ENCODE data around the gene NEAT1.
A peak's percentile ranks its signal among the peaks of the same experiment; 100 is the strongest.

Gene NEAT1

DNA sequence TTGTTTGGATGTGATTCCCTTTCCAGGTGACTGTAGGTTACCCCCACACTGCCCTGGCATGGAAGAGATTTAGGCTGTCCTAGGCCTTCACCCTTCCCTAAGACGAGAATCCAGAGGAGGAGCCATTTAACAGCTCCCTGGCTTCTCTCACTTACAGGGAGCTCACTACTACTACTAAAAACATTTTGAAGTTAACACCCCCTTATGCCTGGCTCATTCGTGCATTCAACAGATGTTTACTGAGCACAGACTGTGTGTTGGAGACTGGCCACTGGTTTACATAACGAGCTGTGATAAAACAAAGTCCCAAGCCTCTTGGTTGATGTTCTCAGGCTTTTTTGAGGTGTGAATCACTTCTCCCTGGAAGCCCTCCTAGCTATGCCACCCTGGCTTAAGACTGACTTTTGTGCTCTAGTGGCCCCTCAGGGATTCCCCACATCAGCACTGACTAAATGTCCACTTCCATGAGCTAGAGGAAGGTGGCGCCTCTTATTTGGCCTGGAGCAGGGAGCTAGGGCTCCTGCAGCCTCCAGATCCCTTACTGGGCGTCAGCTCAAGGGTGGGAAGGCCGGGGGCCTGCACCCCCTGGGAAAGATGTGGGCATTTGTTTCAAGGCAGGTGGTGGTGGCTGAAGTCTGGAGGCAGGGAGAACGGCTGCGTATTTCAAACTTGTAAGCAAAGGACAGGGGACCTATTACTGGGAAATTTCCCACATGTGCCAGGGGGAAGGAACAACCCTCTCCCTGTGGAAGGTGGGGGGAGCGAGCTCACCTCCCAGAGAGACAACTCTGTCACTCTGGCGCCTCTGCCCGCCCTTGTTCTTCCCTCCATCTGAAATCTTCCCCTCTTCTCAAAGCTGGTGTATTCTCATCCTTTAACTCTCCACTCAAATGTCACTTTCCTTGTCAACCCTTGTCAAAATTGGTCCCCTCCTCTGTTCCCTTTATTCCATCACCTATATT is 56.9 kb downstream of the NEAT1 start:
- peak; percentile 82 for DNase-seq (ENCODE audit: low spot score)

DNA sequence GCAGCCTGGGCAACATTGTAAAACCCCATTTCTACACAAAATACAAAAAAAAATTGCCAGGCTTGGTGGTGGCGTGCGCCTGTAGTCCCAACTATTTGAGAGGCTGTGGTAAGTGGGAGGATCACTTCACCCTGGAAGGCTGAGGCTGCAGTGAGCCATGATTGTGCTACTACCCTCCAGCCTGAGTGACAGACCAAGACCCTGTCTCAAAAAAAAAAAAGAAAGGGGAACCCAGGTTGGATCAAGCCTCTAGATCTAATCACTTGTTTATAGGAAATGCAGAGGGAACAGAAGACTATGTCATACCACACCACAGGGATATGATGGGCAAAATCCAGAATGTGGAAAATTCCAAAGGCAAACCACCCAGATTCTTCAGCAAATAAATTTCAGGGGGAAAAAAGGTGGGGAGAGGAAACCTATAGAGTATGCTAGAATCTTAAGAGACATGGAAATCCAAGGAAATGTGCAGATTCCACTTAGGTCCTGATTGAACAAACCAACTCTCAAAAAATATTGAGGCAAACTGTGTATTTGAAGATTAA is 59.8 kb downstream of the NEAT1 start:
- no peak for DNase-seq (ENCODE audit: low spot score)

GRCh38 chr11:65485920-65486219 is 63.3 kb downstream of the NEAT1 start:
- no peak for DNase-seq (ENCODE audit: low spot score)

- no peak for DNase-seq (ENCODE audit: low spot score)
Observed at GRCh38 chr11:65486570-65487466, 64.2 kb downstream of the NEAT1 start.

DNA sequence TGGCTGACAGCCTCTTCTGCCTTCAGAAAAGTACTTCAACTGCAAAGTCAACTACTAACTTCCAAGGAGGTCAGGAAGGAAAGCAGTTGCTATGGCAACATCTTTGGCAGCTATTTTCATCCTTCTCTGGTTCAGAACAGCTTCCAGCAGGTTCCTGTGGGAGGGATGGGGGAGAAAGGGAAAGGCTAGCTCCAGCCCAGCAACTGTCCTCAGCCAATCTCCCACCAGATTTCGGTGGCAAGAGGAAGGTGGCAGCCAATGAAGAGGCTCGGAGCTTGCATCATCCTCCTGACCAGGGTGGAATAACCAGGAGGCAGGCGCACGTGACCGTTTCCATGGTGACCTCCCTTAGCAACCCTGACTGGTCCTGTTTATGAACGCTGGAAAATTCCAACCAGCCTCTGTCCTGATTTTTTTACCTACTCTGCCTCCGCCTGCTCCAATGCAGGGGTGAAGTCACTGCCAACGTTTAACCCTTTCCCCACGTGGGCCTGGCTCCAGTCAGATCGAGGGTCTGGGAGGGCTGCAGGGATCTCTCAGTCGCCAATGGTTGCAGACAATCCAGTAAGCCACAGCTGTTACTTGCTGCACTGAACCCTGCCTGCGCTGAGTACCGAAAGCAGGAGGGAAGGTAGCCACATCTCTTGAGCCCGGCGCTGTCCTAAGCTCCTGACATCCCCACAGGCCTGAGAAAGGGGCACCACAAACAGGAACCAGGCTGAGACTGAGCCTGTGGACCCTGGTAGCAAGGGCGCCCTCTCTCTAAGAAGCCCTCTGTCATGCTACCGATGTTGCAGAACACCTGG is 65.1 kb downstream of the NEAT1 start:
- DNase-seq (ENCODE audit: low spot score): peak; percentile 100

DNA sequence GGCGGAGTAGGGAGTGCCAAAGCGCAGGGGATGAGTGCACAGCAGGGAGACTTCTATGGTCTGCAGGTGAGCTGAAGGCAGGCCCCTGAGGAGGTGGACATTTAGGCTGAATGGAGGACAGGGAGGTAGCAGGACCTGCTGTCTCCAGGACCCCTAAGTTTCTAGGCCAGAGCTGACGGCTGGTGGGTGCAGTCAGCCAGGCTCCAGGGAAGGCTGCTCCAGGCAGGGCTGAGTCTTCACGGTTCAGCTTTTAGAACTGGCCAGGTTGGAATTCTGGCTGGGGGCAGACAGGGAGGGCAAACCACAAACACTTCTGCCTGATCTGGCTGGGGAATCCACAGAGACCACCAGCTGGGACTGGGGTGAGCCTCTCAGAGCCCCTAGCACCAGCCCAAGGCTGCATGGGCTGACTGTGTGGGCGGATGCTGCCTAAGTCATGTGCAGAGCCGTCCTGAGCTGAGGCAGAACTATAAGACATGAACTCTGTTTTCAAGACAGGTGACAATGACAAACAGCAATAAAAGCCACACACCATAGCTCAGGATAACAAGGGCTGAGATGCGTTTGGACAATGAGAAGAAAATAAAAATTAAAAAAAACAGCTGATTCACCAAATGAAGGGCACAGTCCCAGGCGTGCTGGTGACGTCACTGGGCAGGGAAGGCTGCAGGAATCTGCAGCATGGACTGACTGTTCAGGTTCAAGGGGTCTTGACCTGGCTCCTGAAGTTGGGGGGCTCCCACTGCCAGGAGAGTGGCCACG is 65.9 kb downstream of the NEAT1 start:
- peak; percentile 38 for DNase-seq (ENCODE audit: low spot score)

DNA sequence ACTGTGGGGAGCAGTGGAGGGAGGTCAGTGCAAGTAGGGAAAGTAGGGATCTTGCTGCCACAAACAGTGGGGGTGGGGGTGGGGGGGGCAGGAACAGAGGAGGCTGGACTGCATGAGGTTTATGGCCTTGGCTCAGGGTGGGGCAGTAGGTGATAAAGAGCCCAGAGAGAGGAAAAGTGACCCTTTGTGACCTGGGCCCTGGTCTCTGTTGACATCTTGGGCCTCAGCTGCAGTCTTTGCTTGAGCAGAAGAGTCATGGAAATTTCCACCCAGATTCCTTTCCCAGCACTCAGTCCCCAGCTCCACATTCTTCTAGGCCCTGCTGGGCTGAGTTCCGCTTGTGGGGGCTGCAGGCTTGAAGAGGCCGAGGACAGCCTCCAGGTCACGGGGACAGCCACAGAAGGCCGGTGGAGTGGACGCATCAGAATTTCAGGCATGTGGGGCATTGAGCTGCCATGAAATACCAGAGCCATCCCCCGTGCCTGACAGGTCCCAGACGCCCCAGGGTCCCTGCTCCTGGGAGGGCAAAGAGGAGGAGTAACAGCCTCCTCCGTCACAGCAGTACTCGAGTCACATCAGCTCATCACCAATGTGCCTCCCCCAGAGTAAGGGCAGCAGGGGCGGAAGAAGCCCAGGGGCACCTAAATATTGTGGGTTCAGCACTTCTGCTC is 66.6 kb downstream of the NEAT1 start:
- DNase-seq (ENCODE audit: low spot score): peak; percentile 75

DNA sequence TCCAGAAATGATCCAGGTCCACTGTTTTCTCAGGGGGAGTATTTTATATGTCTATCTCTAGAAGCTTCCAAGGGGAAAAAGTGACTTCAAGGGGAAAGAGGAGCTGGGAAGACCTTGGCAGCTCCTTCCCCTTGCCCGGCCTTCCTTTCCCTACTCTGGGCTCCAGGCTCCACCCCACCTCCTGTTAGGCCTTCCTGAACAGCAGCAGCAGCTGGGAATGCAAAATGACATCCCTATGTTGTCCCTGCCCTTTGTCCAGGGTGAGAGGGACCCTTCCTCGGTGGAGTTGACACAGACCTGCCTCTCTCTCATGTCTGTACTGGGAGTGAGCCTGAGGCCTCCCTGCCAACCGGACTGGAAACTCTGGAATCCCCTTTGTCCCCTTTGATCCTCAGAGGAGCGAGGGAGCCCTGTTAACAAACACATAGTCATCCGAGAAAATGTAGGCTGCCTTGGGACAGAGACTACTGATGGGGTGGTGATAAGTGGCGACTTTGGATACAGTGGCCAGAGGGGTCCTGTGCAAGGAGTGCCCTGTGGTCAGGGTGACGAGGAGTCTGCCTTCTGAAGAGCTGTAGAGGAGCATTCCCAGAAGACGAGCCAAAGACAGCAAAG is 67.2 kb downstream of the NEAT1 start:
- DNase-seq (ENCODE audit: low spot score): no peak

DNA sequence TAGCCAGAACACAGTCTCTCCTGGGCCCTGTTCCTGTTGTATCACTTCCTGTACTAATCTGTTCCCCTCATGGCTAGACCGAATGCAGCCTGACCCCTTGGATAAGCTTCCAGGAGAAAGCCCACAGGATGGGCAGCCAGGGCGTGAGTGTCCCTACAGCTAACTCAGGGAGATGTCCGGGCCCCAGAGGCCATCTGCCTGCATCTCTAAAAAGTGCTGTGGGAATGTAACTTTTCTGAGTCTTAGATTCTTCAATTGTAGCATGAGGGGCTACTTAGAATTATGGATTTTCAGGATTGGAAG is 68.5 kb downstream of the NEAT1 start:
- DNase-seq (ENCODE audit: low spot score): no peak

GRCh38 chr11:65491614-65492386 is 69.2 kb downstream of the NEAT1 start:
- DNase-seq (ENCODE audit: low spot score): no peak

GRCh38 chr11:65492387-65492636 is 69.7 kb downstream of the NEAT1 start:
- DNase-seq (ENCODE audit: low spot score): no peak

DNA sequence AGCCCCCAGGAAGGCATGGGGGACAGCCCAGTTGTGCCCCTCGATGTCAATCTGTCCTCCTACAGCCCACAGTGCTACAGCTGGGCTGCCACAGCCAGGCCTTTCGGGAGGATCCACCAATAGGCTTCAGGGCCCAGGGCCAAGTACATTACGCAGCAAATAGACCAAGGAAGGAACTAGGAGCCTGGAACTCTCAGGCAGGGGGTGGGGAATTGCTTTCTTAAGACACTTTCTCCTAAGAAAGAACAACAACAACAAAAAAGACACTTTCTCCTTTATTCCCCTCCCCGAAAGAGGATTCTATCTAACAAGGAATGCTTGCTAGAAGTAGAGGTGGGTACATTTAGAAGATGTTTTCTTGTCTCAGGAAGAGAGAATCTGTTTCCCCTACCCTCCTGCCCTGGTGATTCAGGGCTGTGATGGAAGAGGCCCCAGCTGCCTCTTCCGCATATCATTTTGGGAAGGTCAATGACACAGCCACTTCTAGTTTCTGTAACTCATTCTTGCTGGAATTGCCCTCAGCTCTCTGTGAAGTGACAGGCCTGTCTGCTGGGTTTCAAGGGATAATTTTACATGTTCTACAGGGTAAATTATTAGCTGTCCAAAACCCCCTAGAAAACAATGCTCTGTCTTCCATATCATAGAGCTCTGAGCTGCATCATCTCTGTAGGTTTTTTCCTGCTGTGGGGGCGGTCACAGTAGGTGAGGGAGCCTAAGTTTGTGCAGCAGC is 70.2 kb downstream of the NEAT1 start:
- no peak for DNase-seq (ENCODE audit: low spot score)

GRCh38 chr11:65493367-65494176 is 71.0 kb downstream of the NEAT1 start:
- no peak for DNase-seq (ENCODE audit: low spot score)

Small RNAs within 50 kb of the gene (small RNA-seq; reads per million reads assigned to genes)
- 0 reads per million in 2 experiments for gene RF01684
